HEK293 (cell line): ENCODE results near the gene UQCC3.

Source experiments
- FEZF1 ChIP-seq: fragments of 450-650 bp; formaldehyde crosslinking; IDR thresholded peaks from 2 replicates; pipeline ENCODE4 v1.5.1; 2016; ENCODE audit warnings: missing biosample characterization, missing genetic modification characterization
- HOXA7 ChIP-seq: sonication (generic); formaldehyde crosslinking; IDR thresholded peaks from 2 replicates; pipeline ENCODE4 v1.8.1; 2022; ENCODE audit warnings: missing genetic modification reagents, borderline replicate concordance
- PRDM6 ChIP-seq: fragments of 450-650 bp; formaldehyde crosslinking; IDR thresholded peaks from 2 replicates; pipeline ENCODE4 v1.5.1; 2017; ENCODE audit warnings: missing biosample characterization, missing genetic modification characterization
- REPIN1 ChIP-seq: fragments of 450-650 bp; formaldehyde crosslinking; IDR thresholded peaks from 2 replicates; pipeline ENCODE4 v1.5.1; 2017; ENCODE audit warnings: missing biosample characterization, missing genetic modification characterization, low read depth
- TRIM28 ChIP-seq: IDR thresholded peaks from 2 replicates; pipeline ENCODE4 v1.6.1; 2011; ENCODE audit warnings: low read length, control low read depth, borderline replicate concordance
- ZBTB20 ChIP-seq: fragments of 450-650 bp; formaldehyde crosslinking; IDR thresholded peaks from 2 replicates; pipeline ENCODE4 v1.5.1; 2016; ENCODE audit warnings: missing biosample characterization, missing genetic modification characterization
- ZBTB8A ChIP-seq: fragments of 450-650 bp; formaldehyde crosslinking; IDR thresholded peaks from 2 replicates; pipeline ENCODE4 v1.5.1; 2016; ENCODE audit warnings: missing biosample characterization, missing genetic modification characterization
- ZNF121 ChIP-seq: fragments of 450-650 bp; formaldehyde crosslinking; IDR thresholded peaks from 2 replicates; pipeline ENCODE4 v1.5.1; 2016; ENCODE audit warnings: missing biosample characterization, missing genetic modification characterization
- ZNF174 ChIP-seq: fragments of 450-650 bp; formaldehyde crosslinking; IDR thresholded peaks from 2 replicates; pipeline ENCODE4 v1.5.0; 2017; ENCODE audit warnings: missing biosample characterization, mild to moderate bottlenecking, missing genetic modification characterization
- ZNF18 ChIP-seq: fragments of 450-650 bp; formaldehyde crosslinking; IDR thresholded peaks from 2 replicates; pipeline ENCODE4 v1.5.1; 2016; ENCODE audit warnings: missing biosample characterization, missing genetic modification characterization
- ZNF37A ChIP-seq: fragments of 450-650 bp; IDR thresholded peaks from 2 replicates; pipeline ENCODE4 v1.5.1; 2018; ENCODE audit warnings: missing biosample characterization, missing genetic modification characterization
- TF ChIP-seq, protein P1 (sequence below): fragments of 450-650 bp; formaldehyde crosslinking; IDR thresholded peaks from 2 replicates; pipeline ENCODE4 v1.5.1; 2016; ENCODE audit warnings: missing biosample characterization, missing genetic modification characterization

DNA sequence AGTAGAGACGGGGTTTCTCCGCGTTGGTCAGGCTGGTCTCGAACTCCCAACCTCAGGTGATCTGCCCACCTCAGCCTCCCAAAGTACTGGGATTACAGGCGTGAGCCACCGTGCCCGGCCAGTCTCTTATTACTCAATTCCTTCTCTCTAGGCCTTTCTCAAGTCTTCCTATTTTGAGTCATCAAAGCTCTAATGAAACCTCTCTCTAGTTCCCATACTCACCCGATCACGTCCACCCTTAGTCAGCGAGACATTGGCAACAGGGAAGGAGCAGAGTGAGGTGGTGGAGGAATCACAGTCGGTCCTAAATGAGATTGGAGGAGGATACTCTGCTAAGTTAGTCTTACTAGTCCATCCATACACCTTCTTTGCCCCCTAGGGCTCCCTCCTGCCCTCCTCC, 30.8 kb downstream of the UQCC3 start:
- TF ChIP-seq ZBTB20 (no peak), FEZF1 (tag by site-specific recombination) (no peak), ZNF37A (no peak), PRDM6 (tag by site-specific recombination) (no peak), ZNF18 (tag by site-specific recombination) (no peak), ZNF121 (no peak), HOXA7 (CRISPR knock-in tag) (no peak), ZNF174 (no peak), ZBTB8A (tag by site-specific recombination) (no peak), TRIM28 (no peak), REPIN1 (tag by site-specific recombination) (no peak)
- TF ChIP-seq, protein P1, sequence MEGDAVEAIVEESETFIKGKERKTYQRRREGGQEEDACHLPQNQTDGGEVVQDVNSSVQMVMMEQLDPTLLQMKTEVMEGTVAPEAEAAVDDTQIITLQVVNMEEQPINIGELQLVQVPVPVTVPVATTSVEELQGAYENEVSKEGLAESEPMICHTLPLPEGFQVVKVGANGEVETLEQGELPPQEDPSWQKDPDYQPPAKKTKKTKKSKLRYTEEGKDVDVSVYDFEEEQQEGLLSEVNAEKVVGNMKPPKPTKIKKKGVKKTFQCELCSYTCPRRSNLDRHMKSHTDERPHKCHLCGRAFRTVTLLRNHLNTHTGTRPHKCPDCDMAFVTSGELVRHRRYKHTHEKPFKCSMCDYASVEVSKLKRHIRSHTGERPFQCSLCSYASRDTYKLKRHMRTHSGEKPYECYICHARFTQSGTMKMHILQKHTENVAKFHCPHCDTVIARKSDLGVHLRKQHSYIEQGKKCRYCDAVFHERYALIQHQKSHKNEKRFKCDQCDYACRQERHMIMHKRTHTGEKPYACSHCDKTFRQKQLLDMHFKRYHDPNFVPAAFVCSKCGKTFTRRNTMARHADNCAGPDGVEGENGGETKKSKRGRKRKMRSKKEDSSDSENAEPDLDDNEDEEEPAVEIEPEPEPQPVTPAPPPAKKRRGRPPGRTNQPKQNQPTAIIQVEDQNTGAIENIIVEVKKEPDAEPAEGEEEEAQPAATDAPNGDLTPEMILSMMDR (tag by site-specific recombination), result no peak
